Hepatocyte (in vitro differentiated cells): Measurements from ENCODE around the gene OSBPL3. TPM values are rescaled to one million over a fixed set of nuclear protein-coding genes. Genes with fewer than 3 reads are reported as not detected.

Experiments used
- DNase-seq: peaks from one replicate; pipeline ENCODE4 v3.0.0-alpha.2; 2016; ENCODE audit warnings: low spot score
- H2AFZ ChIP-seq: fragments of 200-600 bp; sonication (generic); 2 replicates; pipeline ENCODE4 v1.6.0; 2016; ENCODE audit warnings: antibody characterized with exemption, mild to moderate bottlenecking
- H3K27ac ChIP-seq: fragments of 200-600 bp; sonication (generic); 2 replicates; pipeline ENCODE4 v1.5.1; 2016; ENCODE audit warnings: mild to moderate bottlenecking
- H3K27me3 ChIP-seq: fragments of 200-600 bp; sonication (generic); 2 replicates; pipeline ENCODE4 v1.6.1; 2016
- H3K36me3 ChIP-seq: fragments of 200-600 bp; sonication (generic); replicated peaks from 2 replicates; pipeline ENCODE4 v1.5.1; 2016; ENCODE audit warnings: low read depth; ENCODE audit not compliant: insufficient read depth
- H3K4me1 ChIP-seq: fragments of 200-600 bp; sonication (generic); 2 replicates; pipeline ENCODE4 v1.5.1; 2016; ENCODE audit warnings: mild to moderate bottlenecking, moderate library complexity; ENCODE audit not compliant: insufficient read depth
- H3K4me2 ChIP-seq: fragments of 200-600 bp; sonication (generic); 2 replicates; pipeline ENCODE4 v1.6.0; 2016
- H3K4me3 ChIP-seq: fragments of 200-600 bp; sonication (generic); 2 replicates; pipeline ENCODE4 v1.5.1; 2016; ENCODE audit warnings: mild to moderate bottlenecking
- H3K79me2 ChIP-seq: fragments of 200-600 bp; sonication (generic); 2 replicates; pipeline ENCODE4 v1.6.0; 2017; ENCODE audit warnings: mild to moderate bottlenecking
- H3K9me2 ChIP-seq: fragments of 200-600 bp; sonication (generic); replicated peaks from 2 replicates; pipeline ENCODE4 v1.6.0; 2017; ENCODE audit warnings: mild to moderate bottlenecking; ENCODE audit not compliant: insufficient read depth
- H3K9me3 ChIP-seq: fragments of 200-600 bp; sonication (generic); 2 replicates; pipeline ENCODE4 v1.5.1; 2016; ENCODE audit warnings: low read depth, mild to moderate bottlenecking
- H4K20me1 ChIP-seq: fragments of 200-600 bp; sonication (generic); 2 replicates; pipeline ENCODE4 v1.6.0; 2016; ENCODE audit warnings: mild to moderate bottlenecking; ENCODE audit not compliant: insufficient read depth, poor library complexity, severe bottlenecking
- CTCF ChIP-seq: fragments of 200-600 bp; sonication (generic); IDR thresholded peaks from 2 replicates; pipeline ENCODE4 v1.5.1; 2016; ENCODE audit warnings: antibody characterized with exemption, mild to moderate bottlenecking; ENCODE audit not compliant: poor library complexity
- EZH2 ChIP-seq: fragments of 200-600 bp; sonication (generic); IDR thresholded peaks from 2 replicates; pipeline ENCODE4 v1.6.1; 2016; ENCODE audit warnings: antibody characterized with exemption, mild to moderate bottlenecking, borderline replicate concordance
- EZH2phosphoT487 ChIP-seq: fragments of 200-600 bp; sonication (generic); IDR thresholded peaks from one replicate; pipeline ENCODE4 v1.6.1; 2018; ENCODE audit warnings: antibody characterized with exemption, mild to moderate bottlenecking, low read depth, moderate library complexity; ENCODE audit not compliant: unreplicated experiment, severe bottlenecking
- WGBS: methylation state at CpG from one replicate; pipeline ENCODE4 v1.1.6; 2016; ENCODE audit warnings: low lambda C conversion rate; ENCODE audit errors: missing lambda C conversion rate; 5-methylcytosine and 5-hydroxymethylcytosine counted together
- polyA plus RNA-seq: library from polyadenylated mRNA; unstranded; fragments of >200 nt; fragmentation: Nextera tagmentation; extraction: Ambion mirVana; gene quantifications from 2 replicates; pipeline ENCODE4 v1.2.1, GENCODE V29; 2016
- total RNA-seq: library from RNA; depleted of rRNA; stranded (reverse); fragments of >200 nt; gene quantifications from 2 replicates; pipeline ENCODE4 v1.2.3, GENCODE V29; 2014

The OSBPL3 gene
- total and polyA plus RNA-seq, 2 experiments from 2014 or later = 11.4 to 18.0 TPM

GRCh38 chr7:24781106-24781505 is 198.9 kb downstream of the OSBPL3 start:
- no peak overlapping the region for H3K27ac ChIP-seq
- no peaks in the 10 kb centered on the region for H3K9me2 ChIP-seq
- H3K4me3 ChIP-seq = no peak overlapping the region
- no peak for DNase-seq
- no peaks in the 10 kb centered on the region for H3K27me3 ChIP-seq
- H3K36me3 ChIP-seq = no peaks in the 10 kb centered on the region
- no peaks in the 10 kb centered on the region for H4K20me1 ChIP-seq
- H3K4me2 ChIP-seq = no peak overlapping the region
- no peak for TF ChIP-seq EZH2
- no peak for TF ChIP-seq CTCF
- no peak for TF ChIP-seq EZH2phosphoT487
- no peaks in the 10 kb centered on the region for H3K4me1 ChIP-seq
- no peaks in the 10 kb centered on the region for H3K9me3 ChIP-seq
- 90% methylated on average over 4 of the region's 4 CpGs for WGBS
- H3K79me2 ChIP-seq = no peaks in the 10 kb centered on the region
- no peak overlapping the region for H2AFZ ChIP-seq

GRCh38 chr7:24779283-24779655 is 200.7 kb downstream of the OSBPL3 start:
- Histone ChIP-seq H3K4me3 (no peak overlapping the region), H3K27me3 (no peaks in the 10 kb centered on the region), H4K20me1 (no peaks in the 10 kb centered on the region), H3K27ac (no peak overlapping the region), H3K4me2 (no peak overlapping the region), H3K9me3 (no peaks in the 10 kb centered on the region), H2AFZ (no peak overlapping the region), H3K79me2 (no peaks in the 10 kb centered on the region), H3K9me2 (no peaks in the 10 kb centered on the region), H3K4me1 (no peaks in the 10 kb centered on the region), H3K36me3 (no peaks in the 10 kb centered on the region)
- no peak for DNase-seq
- TF ChIP-seq EZH2 = no peak
- TF ChIP-seq EZH2phosphoT487 = no peak
- TF ChIP-seq CTCF = no peak
- WGBS = 97% methylated on average over 2 of the region's 2 CpGs

- TF ChIP-seq EZH2 (no peak), EZH2phosphoT487 (no peak), CTCF (no peak)
- H4K20me1 ChIP-seq = no peaks in the 10 kb centered on the region
- no peak overlapping the region for H2AFZ ChIP-seq
- H3K79me2 ChIP-seq = no peaks in the 10 kb centered on the region
- H3K27me3 ChIP-seq = no peaks in the 10 kb centered on the region
- H3K9me2 ChIP-seq = no peaks in the 10 kb centered on the region
- DNase-seq = no peak
- no peak overlapping the region for H3K4me3 ChIP-seq
- H3K4me1 ChIP-seq = no peaks in the 10 kb centered on the region
- H3K9me3 ChIP-seq = no peaks in the 10 kb centered on the region
- H3K36me3 ChIP-seq = no peaks in the 10 kb centered on the region
- H3K4me2 ChIP-seq = no peak overlapping the region
- WGBS = 94% methylated on average over 9 of the region's 9 CpGs
- no peak overlapping the region for H3K27ac ChIP-seq
Observed at GRCh38 chr7:24778543-24779282, 201.3 kb downstream of the OSBPL3 start.
